NCI-H1048 (cell line): ENCODE measurements around the gene MSI2.
A peak's percentile ranks its signal among the peaks of the same experiment; 100 is the strongest.

ENCODE experiments used
- DNase-seq: peaks from one replicate; lab custom pipeline; 2025; lab: John Stamatoyannopoulos, UW

The MSI2 gene

GRCh38 chr17:57638284-57638683 lies 382.0 kb downstream of the MSI2 start:
- no peak for DNase-seq

GRCh38 chr17:57639381-57639780 lies 383.1 kb downstream of the MSI2 start:
- DNase-seq: no peak

- DNase-seq: no peak
Observed at GRCh38 chr17:57640079-57640478, 383.8 kb downstream of the MSI2 start.

DNA sequence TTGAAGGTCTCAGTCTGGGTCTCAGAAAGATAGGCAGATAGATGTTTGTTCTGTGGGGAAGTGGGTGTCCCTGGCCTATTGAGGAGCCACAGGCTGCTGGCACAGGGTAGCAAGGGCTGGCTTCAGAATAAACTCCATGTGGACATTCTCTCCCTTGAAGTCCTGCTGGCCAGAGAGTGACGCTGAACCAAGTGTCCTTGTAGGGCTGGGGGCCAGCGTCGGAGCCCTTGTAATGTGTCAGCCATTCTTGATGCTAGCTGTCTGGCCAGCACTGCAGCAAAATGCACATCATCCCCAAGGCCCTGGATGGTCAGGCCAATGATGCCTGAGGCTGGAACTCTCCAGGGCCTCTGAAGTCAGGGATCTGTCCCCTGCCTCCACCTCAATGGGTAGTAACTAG lies 385.4 kb downstream of the MSI2 start:
- no peak for DNase-seq

DNA sequence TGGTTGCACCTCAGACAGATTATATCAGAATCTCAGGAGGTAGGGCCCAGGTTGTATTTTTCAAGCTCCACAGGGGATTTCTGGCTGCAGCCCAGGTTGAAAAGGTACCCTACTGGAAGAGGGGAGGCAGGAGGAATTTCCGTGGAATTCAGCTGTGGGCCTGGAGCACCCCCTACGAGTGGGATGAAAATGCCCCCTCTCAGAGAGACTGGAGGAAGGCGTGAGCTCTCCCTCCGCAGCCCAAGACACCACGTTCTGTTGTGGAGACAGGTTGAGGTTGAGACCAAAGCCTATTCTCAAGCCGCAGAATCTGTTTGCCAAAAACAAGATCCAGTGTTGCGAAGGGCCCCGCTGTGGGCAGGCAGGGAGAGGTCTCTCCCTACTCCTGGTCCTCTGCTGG lies 386.7 kb downstream of the MSI2 start:
- DNase-seq: no peak

GRCh38 chr17:57644326-57644725 lies 388.0 kb downstream of the MSI2 start:
- DNase-seq: no peak

DNA sequence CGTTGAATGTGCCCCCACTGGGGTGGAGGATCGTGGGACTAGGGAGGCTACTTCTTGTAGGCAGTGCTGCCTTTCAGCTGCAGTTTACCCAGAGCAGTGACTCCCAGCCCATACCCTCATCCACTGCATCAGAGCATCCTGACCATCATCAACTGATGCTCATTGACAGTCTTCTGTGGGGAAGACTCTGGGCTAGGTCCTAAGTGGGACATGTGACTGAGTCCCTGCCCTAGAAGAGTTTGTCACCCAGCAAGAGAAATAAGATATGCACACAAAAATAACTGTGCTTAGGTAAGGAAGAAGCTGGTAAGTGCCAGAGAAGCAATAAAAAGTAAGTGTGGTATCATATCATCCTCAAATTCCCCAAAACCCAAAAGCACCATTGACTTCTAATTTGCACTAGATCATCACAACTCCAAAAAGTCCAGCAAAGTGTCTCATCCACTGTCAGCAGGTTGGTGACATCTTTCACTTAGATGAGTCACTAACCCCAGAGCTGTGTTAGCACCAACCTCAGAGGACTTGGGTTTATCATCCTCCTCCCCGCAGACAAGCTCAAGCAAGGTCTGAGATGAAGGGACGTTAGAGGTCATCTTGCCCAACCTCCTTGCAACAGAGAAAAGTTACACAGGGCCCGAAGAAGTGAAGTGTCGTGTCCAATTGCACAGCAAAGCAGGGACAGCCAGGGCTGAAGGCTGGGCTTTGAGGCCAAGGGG lies 389.8 kb downstream of the MSI2 start:
- no peak for DNase-seq

- DNase-seq: no peak
Observed at GRCh38 chr17:57648720-57649119, 392.4 kb downstream of the MSI2 start.

- no peak for DNase-seq
Observed at GRCh38 chr17:57649191-57649590, 392.9 kb downstream of the MSI2 start.

GRCh38 chr17:57649731-57650484 lies 393.6 kb downstream of the MSI2 start:
- DNase-seq: no peak

- DNase-seq: no peak
Observed at GRCh38 chr17:57650548-57650947, 394.2 kb downstream of the MSI2 start.

GRCh38 chr17:57651451-57651850 lies 395.1 kb downstream of the MSI2 start:
- DNase-seq: no peak

- no peak for DNase-seq
Observed at GRCh38 chr17:57651996-57652395, 395.7 kb downstream of the MSI2 start.

GRCh38 chr17:57652811-57653210 lies 396.5 kb downstream of the MSI2 start:
- no peak for DNase-seq

DNA sequence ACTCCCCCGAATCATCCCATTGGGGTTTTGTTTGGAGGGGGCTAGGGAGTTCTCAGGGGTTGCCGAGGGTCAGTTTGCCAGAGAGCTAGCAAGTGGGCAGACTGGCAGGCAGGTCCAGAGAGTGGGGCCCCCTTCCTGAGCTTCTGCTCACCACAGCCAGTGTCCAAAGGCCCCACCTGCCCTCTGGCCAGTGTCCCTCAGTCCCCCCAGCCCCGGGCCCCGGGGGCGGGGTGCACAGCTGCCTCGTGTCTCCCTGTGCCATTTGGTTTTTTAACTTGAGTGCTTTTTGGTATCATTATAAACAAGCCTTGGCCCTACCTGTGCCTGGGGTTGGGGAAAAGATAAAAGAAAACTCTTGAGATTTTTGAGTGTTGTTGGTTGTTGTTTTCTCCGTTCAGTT lies 397.0 kb downstream of the MSI2 start:
- DNase-seq: no peak

- DNase-seq: no peak
Observed at GRCh38 chr17:57654040-57654775, 397.9 kb downstream of the MSI2 start.

- DNase-seq: no peak
Observed at GRCh38 chr17:57655553-57655952, 399.2 kb downstream of the MSI2 start.

- DNase-seq: no peak
Observed at GRCh38 chr17:57657211-57657610, 400.9 kb downstream of the MSI2 start.

- peak; percentile 70 for DNase-seq
Observed at GRCh38 chr17:57662041-57662440, 405.7 kb downstream of the MSI2 start.

DNA sequence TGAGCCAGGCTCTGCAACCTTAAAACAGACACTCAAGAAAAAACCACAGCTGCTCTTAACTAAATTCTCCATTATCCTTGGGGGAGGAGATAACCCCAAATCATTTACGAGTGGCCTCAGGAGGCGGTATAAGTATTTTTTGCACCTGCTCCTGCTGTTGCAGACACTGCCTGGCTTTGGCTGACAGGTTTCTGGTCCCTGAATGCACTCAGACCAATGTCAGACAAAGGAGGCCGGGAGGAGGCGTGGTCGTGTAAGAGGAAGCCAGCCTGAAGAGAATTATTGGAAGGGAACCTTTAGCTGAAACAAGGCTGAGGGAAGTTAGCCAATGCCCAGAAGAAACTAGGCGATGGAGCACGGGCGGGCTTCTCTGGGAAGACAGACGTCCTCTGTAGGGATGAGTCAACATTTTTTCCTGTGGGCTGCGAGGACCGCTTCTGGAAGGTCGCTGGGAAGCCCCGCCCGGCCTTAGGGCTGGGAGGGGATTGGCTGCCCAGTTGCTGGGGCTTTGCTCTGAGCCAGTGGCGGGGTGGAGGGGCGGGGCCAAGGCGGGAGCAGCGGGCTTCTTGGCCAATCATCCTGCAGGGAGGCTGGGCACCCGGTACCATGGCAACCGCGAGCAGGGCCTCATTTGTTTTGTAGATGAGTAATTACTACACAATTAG lies 406.5 kb downstream of the MSI2 start:
- DNase-seq: peak; percentile 96

- no peak for DNase-seq
Observed at GRCh38 chr17:57663326-57664070, 407.2 kb downstream of the MSI2 start.

DNA sequence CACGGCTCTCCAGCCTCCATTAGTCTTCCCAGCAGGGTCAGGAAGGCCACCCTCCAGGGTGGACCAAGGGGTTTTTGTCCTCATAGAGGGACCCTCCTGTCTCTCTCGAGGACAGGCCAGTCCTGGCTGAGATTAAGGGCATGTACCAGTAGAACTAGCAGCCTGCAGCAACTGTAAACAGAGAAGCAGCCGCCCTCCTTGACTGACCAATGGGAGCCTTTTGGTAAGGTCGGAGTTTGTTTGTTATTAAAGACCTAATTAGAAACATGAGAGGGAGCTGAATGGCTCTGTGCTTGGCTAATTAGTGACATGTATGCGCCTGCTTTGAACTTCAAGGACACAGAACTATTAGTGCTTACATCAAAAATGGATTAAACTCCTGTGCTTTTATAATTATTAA lies 408.8 kb downstream of the MSI2 start:
- no peak for DNase-seq
